Gastrocnemius medialis (tissue), 4 donors: ENCODE measurements around the gene NFATC3. TPM values are rescaled to one million over a fixed set of nuclear protein-coding genes. Genes with fewer than 3 reads are reported as not detected.

ENCODE experiments used
- ATAC-seq, 2 donors: fragments of 150-250 bp; one replicate each; pipeline ENCODE4 v1.9.1; 2016
- DNase-seq, 2 donors: peaks; one replicate each; pipeline ENCODE4 v3.0.0-alpha.2; 2019
- H3K27ac ChIP-seq, 4 donors: fragments of 200-600 bp; sonication (generic); 1 replicate in 1 of 4; 2 replicates in 3 of 4; pipeline ENCODE4 v1.5.1; 2016 to 2018; ENCODE audit warnings: mild to moderate bottlenecking in 2 of 4, moderate library complexity in 1 of 4
- H3K27me3 ChIP-seq, 3 donors: fragments of 200-600 bp; sonication (generic) in 2 of 3; 1 replicate in 1 of 3; 2 replicates in 2 of 3; pipeline versions ENCODE4 v1.5.1 to v1.6.0; 2016 to 2019; ENCODE audit warnings: mild to moderate bottlenecking in 1 of 3, moderate library complexity in 1 of 3
- H3K36me3 ChIP-seq, 2 donors: fragments of 200-600 bp; sonication (generic) in 1 of 2; one replicate each; pipeline ENCODE4 v1.5.1; 2017 to 2018
- H3K4me1 ChIP-seq, 2 donors: fragments of 200-600 bp; sonication (generic) in 1 of 2; one replicate each; pipeline ENCODE4 v1.5.1; 2016 to 2017; ENCODE audit warnings: mild to moderate bottlenecking in 2 of 2
- H3K4me3 ChIP-seq, 4 donors: fragments of 200-600 bp; sonication (generic) in 3 of 4; 1 replicate in 1 of 4; 2 replicates in 3 of 4; pipeline ENCODE4 v1.5.1; 2016 to 2019; ENCODE audit warnings: mild to moderate bottlenecking in 2 of 4
- H3K9me3 ChIP-seq, 3 donors: fragments of 200-600 bp; sonication (generic) in 2 of 3; 1 replicate in 1 of 3; 2 replicates in 2 of 3; pipeline ENCODE4 v1.5.1; 2016 to 2019
- POLR2A ChIP-seq, 2 donors: fragments of 450-650 bp; IDR thresholded peaks; one replicate each; pipeline ENCODE4 v1.6.1; 2017; ENCODE audit warnings: antibody characterized with exemption in 2 of 2, mild to moderate bottlenecking in 2 of 2, moderate library complexity in 2 of 2
- in situ Hi-C, 4 donors: fragments of 200-750 bp; cut with MboI; loops; one replicate each; pipeline versions ENCODE4 v1.15.0 to v1.8.0; 2017; ENCODE audit warnings: low sequenced_read_pairs in 4 of 4
- intact Hi-C: fragments of 100-400 bp; cut with DNase I; formaldehyde crosslinking; loops from one replicate; pipeline ENCODE4 v1.15.1; 2023; ENCODE audit warnings: low total_unique reads
- total RNA-seq, 4 donors: library from RNA; depleted of rRNA; stranded (reverse); fragments of >200 nt; gene quantifications; one replicate each; pipeline versions ENCODE4 v1.1.0 to v1.2.3, GENCODE V29; 2016
- TF ChIP-seq, protein P1 (sequence below), 5 experiments: fragments of 450-650 bp in 3 of 5; fragments of 200-600 bp in 2 of 5; sonication (generic) in 2 of 5; IDR thresholded peaks in 4 of 5; conservative IDR thresholded peaks in 1 of 5; 1 replicate in 4 of 5; 2 replicates in 1 of 5; pipeline ENCODE4 v1.5.1; 2016 to 2019; ENCODE audit warnings: antibody characterized with exemption in 5 of 5, mild to moderate bottlenecking in 3 of 5, moderate library complexity in 3 of 5

NFATC3 gene
- total RNA-seq, 4 donors from 2014 or later: 47.9 to 72.7 (median 70.7) TPM

DNA sequence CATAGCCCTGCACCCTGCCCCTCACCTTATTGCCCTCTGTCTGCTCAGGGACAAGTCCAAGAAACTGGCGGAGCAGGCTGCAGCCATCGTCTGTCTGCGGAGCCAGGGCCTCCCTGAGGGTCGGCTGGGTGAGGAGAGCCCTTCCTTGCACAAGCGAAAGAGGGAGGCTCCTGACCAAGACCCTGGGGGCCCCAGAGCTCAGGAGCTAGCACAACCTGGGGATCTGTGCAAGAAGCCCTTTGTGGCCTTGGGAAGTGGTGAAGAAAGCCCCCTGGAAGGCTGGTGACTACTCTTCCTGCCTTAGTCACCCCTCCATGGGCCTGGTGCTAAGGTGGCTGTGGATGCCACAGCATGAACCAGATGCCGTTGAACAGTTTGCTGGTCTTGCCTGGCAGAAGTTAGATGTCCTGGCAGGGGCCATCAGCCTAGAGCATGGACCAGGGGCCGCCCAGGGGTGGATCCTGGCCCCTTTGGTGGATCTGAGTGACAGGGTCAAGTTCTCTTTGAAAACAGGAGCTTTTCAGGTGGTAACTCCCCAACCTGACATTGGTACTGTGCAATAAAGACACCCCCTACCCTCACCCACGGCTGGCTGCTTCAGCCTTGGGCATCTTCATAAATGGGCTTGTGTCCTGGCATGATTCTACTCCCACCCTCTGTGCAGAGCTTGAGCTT lies 6.3 kb upstream of the NFATC3 start:
- intact Hi-C loops (no loop called here), in situ Hi-C loops (loop anchor here in 2 of 4 donors (25.0 kb wide), 1 partner anchor 258 kb away; no protein-coding TSS in a partner anchor)
- H3K4me1 ChIP-seq: peaks cover 32 to 46% of the 10 kb centered on the region in 2 donors
- H3K4me3 ChIP-seq: no peak overlapping the region
- H3K27me3 ChIP-seq: no peaks in the 10 kb centered on the region
- ATAC-seq (no peak), DNase-seq (no peak)
- peak overlapping the region; percentile 69 to 99 (median 79) for H3K27ac ChIP-seq
- TF ChIP-seq, protein P1, sequence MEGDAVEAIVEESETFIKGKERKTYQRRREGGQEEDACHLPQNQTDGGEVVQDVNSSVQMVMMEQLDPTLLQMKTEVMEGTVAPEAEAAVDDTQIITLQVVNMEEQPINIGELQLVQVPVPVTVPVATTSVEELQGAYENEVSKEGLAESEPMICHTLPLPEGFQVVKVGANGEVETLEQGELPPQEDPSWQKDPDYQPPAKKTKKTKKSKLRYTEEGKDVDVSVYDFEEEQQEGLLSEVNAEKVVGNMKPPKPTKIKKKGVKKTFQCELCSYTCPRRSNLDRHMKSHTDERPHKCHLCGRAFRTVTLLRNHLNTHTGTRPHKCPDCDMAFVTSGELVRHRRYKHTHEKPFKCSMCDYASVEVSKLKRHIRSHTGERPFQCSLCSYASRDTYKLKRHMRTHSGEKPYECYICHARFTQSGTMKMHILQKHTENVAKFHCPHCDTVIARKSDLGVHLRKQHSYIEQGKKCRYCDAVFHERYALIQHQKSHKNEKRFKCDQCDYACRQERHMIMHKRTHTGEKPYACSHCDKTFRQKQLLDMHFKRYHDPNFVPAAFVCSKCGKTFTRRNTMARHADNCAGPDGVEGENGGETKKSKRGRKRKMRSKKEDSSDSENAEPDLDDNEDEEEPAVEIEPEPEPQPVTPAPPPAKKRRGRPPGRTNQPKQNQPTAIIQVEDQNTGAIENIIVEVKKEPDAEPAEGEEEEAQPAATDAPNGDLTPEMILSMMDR (IDR thresholded peaks at IDR 0.05 in 4 of 5, conservative IDR thresholded peaks at IDR 0.05 in 1 of 5): no peak
- TF ChIP-seq POLR2A (IDR thresholded peaks at IDR 0.05): no peak
- no peaks in the 10 kb centered on the region for H3K9me3 ChIP-seq
- peaks cover 0 to 5% of the 10 kb centered on the region in 2 donors for H3K36me3 ChIP-seq

DNA sequence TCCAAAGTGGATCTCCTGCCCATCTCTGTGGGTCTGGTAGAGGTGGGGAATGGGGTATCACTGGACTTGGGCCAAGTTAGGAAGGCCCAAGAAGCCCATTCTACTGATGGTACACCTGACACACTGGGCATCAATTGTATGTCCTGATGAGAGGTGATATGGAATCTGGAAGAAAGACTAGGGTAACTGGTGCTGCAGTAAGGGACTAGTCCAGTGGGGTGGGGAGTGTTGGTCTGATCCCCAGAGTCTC lies 5.9 kb upstream of the NFATC3 start:
- peaks cover 37 to 50% of the 10 kb centered on the region in 2 donors for H3K4me1 ChIP-seq
- DNase-seq (no peak), ATAC-seq (no peak)
- TF ChIP-seq POLR2A (IDR thresholded peaks at IDR 0.05): no peak
- TF ChIP-seq, protein P1 (IDR thresholded peaks at IDR 0.05 in 4 of 5, conservative IDR thresholded peaks at IDR 0.05 in 1 of 5): no peak
- H3K4me3 ChIP-seq: no peak overlapping the region
- in situ Hi-C loops: loop anchor here in 2 of 4 donors (25.0 kb wide), 1 partner anchor 258 kb away; no protein-coding TSS in a partner anchor
- peaks cover 0 to 5% of the 10 kb centered on the region in 2 donors for H3K36me3 ChIP-seq
- H3K9me3 ChIP-seq: no peaks in the 10 kb centered on the region
- intact Hi-C loops: no loop called here
- peak overlapping the region; percentile 69 to 99 (median 79) for H3K27ac ChIP-seq
- H3K27me3 ChIP-seq: no peaks in the 10 kb centered on the region

DNA sequence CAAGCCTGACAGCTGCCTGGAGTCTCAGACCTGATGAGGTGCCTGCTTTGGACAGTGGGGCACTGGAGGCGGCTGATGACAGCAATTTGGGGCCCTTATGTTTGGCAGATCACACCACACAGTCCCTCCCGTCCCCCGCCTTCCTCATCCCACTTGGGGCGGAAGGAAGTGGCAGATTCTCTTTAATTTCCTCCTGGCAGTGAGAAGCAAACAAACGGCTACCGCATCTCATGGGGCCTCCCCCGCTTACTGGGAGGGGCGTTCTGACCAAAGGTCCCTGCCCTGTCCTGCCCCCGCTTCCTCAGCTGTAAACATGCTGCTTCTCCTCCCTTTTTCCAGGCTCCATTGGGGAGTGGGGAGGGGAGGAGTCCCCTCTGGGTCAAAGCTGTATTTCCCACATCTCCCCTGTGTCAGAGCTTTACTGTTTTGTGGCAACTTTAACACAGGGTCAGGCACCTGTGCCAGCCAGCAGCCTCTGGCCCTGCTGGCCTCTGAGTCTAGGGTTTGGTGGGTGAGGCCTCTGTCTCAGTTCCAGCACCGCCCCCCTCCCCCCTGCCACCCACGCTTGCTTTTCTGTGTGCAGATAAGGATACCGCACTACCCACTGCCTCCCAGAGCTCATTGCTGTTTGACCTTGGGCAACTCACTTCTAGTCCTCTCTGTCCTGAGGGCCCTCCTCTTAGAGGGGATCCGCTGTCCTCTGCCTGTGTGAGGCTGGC lies 5.4 kb upstream of the NFATC3 start:
- peaks cover 41 to 53% of the 10 kb centered on the region in 2 donors for H3K4me1 ChIP-seq
- intact Hi-C loops (no loop called here), in situ Hi-C loops (loop anchor here in 2 of 4 donors (25.0 kb wide), 1 partner anchor 258 kb away; no protein-coding TSS in a partner anchor)
- ATAC-seq (peak in 1 of 2 donors; percentile 7), DNase-seq (peak; percentile 60 to 70)
- H3K4me3 ChIP-seq: no peak overlapping the region
- TF ChIP-seq, protein P1 (IDR thresholded peaks at IDR 0.05 in 4 of 5, conservative IDR thresholded peaks at IDR 0.05 in 1 of 5): no peak
- peak in 1 of 2 donors; percentile 14 for TF ChIP-seq POLR2A (IDR thresholded peaks at IDR 0.05)
- peaks cover 0 to 5% of the 10 kb centered on the region in 2 donors for H3K36me3 ChIP-seq
- peak overlapping the region; percentile 69 to 99 (median 79) for H3K27ac ChIP-seq
- H3K9me3 ChIP-seq: no peaks in the 10 kb centered on the region
- H3K27me3 ChIP-seq: no peaks in the 10 kb centered on the region

DNA sequence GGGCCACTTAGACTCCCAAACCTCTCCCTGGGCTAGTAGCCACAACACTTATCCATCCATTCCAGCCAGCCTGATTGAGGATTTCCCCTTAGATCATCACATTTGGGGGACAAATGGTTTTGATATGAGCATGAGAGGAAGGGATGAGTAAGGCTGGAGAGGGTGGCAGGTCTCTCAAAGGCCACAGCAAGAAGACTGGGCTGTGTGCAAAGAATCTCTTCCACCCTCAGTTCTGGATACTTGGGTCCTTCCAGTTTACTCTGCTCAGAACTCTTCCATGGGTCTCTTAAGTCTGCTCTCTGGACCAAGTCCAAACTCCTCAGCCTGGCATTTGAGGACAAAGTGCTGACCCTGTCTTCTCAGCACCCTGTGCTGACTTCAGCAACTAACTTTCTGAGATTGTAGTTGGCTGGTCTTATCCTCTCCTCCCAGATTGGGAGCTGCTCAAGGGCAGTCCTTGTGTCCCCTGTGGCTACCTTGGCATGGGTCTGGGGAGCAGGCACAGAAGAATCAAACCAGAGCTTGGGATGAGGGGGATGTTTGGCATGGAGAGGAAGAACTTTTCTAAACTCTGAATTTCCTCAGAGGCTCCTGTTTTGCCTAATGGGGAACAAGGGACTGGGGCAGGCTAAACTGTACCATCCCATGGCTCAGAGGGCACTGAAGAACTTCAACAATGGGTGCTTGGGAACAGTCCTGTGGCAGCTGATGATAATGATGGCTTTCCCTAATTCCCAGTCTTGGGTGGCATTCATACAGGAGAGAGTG lies 3.1 kb upstream of the NFATC3 start:
- DNase-seq (no peak), ATAC-seq (no peak)
- in situ Hi-C loops (loop anchor here in 2 of 4 donors (25.0 kb wide), 1 partner anchor 255 kb away; no protein-coding TSS in a partner anchor), intact Hi-C loops (no loop called here)
- peaks cover 39 to 45% of the 10 kb centered on the region in 2 donors for H3K4me1 ChIP-seq
- H3K36me3 ChIP-seq: peaks cover 0 to 5% of the 10 kb centered on the region in 2 donors
- H3K9me3 ChIP-seq: no peaks in the 10 kb centered on the region
- no peak overlapping the region for H3K4me3 ChIP-seq
- TF ChIP-seq POLR2A (IDR thresholded peaks at IDR 0.05): no peak
- TF ChIP-seq, protein P1 (IDR thresholded peaks at IDR 0.05 in 4 of 5, conservative IDR thresholded peaks at IDR 0.05 in 1 of 5): no peak
- no peaks in the 10 kb centered on the region for H3K27me3 ChIP-seq
- peak overlapping the region; percentile 41 to 99 (median 66) for H3K27ac ChIP-seq
